GM19455 (cell line): ENCODE results near the gene LMCD1.

Experiments
- ATAC-seq: cut with Tn5 transposase; IDR thresholded peaks from one replicate; pipeline ENCODE4 v1.9.1; 2021; ENCODE audit not compliant: unreplicated experiment

The LMCD1 gene, protein sequence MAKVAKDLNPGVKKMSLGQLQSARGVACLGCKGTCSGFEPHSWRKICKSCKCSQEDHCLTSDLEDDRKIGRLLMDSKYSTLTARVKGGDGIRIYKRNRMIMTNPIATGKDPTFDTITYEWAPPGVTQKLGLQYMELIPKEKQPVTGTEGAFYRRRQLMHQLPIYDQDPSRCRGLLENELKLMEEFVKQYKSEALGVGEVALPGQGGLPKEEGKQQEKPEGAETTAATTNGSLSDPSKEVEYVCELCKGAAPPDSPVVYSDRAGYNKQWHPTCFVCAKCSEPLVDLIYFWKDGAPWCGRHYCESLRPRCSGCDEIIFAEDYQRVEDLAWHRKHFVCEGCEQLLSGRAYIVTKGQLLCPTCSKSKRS

GRCh38 chr3:8501371-8502131 is at the start of gene LMCD1:
TSS of gene LMCD1 (plus strand) at chr3:8501823. CDS start at chr3:8501939, 116 bp downstream.
- ATAC-seq, result peak; percentile 94

DNA sequence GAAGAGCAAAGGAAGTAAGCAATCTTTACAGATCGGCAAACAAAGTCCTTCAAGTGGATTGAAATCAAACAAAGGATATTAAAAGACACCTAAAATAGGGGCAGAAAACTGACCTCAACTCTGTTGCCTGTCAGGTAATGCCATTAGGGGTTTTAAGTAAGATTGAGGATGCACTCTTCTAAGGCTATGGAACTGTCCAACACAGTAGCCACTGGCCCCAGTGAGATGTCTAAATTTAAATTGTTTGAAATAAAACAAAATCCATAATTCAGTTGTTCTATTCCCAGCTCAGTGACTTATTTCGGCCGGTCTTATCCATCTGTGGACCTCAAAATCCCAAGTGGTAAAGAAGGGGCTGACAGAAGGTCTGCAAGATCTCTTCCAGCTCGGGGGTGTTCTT is 49.5 kb upstream of the LMCD1 start:
- ATAC-seq, result no peak

- ATAC-seq, result no peak
These were observed 48.5 kb upstream of the LMCD1 start for GRCh38 chr3:8453153-8453552.

DNA sequence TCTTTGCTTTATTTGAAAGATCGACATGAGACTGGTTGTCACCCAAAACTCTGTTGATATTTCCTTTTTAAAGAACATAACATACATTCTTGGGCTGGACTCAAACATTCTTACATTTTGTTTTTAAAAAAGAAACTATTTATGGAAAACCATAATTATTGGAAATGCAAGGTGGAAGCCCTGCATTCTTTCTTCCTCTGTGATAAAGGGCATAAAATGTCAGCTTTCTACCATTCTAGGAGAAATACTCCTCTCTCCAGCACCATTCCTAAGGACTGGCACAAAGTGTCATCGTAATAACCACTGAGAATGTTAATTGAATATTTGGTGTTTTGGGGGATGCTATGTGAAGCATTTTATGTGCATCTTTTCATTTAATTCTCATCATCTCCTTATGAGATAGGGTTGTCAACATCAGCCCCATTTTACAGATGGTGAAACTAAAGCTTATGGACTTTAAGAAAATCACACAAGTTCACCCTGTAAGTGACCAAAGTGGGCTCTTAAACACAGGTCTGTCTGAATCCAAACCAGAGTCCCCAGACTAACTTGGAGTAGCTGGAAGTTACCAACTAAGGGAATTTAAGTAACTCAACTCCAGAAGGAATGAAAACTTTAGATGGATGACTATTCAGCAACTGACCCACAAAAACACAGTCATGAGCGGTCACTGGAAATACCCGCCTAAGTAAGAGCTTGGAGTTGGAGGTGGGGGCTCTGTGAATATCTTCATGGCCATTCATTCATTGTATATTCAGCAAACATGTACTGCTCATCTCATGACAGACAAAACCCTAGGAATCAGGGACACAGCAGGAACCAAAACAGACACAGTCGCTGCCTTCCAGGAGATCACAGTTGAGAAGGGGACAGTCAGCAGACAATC is 45.9 kb upstream of the LMCD1 start:
- ATAC-seq, result no peak

DNA sequence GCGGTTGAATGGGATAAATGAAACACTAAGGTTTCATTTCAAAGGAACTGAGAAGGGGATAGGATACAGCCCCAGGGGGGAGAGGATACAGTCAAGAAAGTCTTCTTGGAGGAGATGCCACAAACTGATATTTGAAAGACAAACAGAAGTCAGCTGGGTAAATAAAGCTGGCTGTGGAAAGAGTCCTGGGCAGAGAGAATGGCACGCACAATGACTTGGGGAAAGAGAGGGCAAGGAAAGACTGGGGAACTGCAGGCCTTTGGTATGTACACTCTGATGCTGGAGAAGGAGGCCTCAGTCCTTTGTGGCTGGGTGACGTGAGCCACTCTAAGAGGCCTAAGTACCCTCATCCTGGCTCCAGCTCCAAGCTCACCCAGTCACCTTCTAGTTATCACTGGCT is 45.2 kb upstream of the LMCD1 start:
- no peak for ATAC-seq

DNA sequence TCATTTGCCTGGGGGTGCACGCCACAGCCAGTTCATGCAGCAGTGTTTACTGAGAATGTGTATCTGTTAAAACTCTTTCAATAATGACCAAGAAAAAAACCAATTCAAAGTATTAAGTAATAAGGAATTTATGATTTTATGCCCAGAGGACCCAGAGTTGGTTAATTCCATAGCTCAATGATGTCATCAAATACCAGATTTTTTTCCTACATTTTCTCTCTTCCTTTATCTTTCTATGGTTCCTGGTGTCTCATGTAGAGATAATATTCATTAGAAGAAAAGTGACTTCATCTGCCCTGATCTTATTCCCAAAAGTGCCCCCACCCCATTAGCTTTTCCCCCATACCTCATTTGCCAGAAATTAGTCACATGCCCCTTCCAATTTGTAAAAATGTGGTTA is 44.6 kb upstream of the LMCD1 start:
- no peak for ATAC-seq

- ATAC-seq, result no peak
These were observed 43.4 kb upstream of the LMCD1 start for GRCh38 chr3:8458238-8458661.

- ATAC-seq, result no peak
These were observed 42.9 kb upstream of the LMCD1 start for GRCh38 chr3:8458711-8459110.

- ATAC-seq, result no peak
These were observed 41.4 kb upstream of the LMCD1 start for GRCh38 chr3:8460050-8460708.

DNA sequence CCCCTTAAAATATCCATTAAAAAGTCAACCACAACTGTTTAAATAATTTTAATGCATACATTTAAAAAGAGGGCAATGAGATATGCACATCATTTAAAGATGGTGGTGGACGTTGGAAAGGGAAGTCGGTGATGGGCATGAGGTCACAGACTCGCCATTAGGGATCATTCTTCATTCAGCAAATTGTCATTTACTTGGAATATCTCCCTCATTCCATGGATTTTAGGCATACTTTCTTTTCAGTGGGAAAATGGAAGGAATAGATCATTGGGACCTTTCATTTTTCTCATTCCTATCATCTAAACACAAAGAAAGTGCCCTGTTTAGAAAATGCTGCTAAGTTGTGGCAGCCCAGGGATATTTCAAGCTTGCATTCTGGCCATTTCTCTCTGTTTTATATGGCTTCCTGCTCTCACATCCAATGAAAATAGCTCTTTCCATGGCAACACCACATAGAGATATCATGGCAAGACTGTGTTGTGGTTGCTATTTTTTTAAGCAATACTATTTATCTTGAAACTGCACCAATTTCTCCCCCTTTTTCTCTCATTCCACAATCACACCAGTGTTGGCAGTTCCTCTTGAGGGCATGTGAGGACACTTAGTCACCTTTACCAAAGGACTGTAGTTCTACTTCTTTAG is 40.7 kb upstream of the LMCD1 start:
- no peak for ATAC-seq

- no peak for ATAC-seq
These were observed 37.0 kb upstream of the LMCD1 start for GRCh38 chr3:8464668-8465067.

GRCh38 chr3:8466526-8466925 is 35.1 kb upstream of the LMCD1 start:
- no peak for ATAC-seq

GRCh38 chr3:8470801-8471200 is 30.8 kb upstream of the LMCD1 start:
- no peak for ATAC-seq

GRCh38 chr3:8472549-8472948 is 29.1 kb upstream of the LMCD1 start:
- no peak for ATAC-seq

DNA sequence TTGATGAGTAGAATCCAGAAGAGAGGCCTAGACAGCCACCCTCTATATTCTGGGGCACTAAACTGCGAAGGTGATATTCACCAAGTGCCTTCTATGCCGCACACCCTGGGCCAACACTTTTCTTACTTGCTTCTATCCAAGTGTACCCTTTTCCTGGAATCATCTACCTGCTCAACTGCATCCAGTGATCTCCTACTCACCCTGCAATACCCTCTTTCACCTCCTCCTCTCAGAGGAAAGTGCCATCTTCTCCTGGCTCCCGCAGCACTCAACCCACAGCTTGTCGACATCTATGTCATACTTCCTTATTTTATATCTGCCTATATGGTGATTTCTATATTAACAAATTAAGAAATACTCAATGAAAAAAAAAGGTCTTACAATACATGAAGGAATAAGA is 28.6 kb upstream of the LMCD1 start:
- ATAC-seq, result no peak

DNA sequence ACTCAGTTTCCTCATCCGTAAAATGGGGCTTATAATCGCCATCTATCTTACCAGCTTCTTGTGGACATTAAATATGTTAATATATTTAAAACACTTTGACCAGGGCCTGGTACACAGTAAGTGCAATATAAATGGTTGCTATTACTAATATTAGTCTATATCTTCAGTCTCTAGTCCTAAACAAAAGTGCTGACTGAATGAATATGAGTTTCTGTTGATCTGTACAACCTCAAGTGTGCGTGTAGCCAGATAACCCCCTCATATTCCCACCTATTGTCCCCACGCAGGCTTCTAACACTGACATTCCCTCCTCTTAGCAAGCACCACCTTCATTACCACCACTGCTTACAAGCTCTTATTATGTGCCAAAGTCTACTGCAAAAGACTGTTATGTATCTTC is 27.6 kb upstream of the LMCD1 start:
- no peak for ATAC-seq

DNA sequence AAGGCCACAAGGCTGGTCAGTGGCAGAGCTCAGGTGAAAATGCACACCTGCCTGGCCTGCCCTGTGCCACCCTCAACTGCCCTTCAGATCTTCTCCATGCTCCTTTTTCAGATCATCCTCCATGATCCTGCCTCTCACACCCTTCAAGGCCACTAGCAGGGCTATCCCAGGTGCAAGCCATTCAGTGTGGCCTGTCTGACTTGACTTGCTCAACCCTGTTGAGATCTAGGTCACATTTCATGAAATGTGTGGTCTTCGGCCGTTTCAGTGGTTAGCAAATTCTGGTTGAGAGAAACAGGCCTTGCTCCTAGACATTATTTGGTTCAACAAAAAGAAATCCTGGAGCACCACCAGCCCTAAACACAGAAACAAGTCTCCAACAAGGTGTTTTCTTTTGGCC is 26.6 kb upstream of the LMCD1 start:
- no peak for ATAC-seq

DNA sequence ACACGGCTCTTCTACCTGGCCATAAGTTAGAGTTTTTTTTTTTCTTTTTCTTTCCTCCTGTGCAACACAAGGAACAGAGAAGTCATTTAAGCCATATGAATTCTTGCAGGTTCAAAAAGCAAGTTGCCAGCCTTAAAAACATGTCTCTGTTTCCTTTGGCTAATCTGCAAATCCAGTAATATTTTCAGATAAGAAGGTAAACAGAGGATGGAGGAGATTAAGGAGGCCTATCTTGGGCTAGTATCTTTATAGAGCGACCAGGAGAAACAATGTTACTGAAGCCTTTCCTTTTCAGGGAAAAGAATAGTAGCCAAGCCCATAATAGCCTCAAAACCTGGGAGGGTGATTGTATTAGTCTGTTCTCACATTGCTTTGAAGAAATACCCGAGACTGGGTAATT is 20.9 kb upstream of the LMCD1 start:
- no peak for ATAC-seq

GRCh38 chr3:8481380-8481779 is 20.2 kb upstream of the LMCD1 start:
- no peak for ATAC-seq

DNA sequence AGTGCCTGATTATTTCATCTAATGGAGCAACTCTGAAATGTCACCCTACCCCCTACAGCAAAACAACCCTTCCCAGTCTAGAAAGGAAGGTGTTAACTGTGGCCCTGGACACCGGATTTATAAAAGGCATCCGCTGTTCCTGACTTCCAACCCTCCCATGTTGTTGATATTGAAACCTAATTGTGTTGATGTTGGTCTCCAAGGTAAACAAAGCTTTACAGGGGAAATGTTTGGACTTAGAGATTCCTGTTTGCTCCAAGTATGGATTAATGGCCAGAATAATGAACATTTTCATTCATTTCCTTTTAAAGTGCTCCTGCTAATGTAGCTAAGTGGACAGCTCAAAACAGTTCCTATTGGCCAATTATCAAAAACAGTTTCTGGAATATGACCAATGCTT is 19.4 kb upstream of the LMCD1 start:
- ATAC-seq, result no peak
